ENCODE results near the gene MAN2B1. TPM values are rescaled to one million over a fixed set of nuclear protein-coding genes. Genes with fewer than 3 reads are reported as not detected.
"Not testable (repeated sequence)": the region's sequence is repeated elsewhere in the genome, so short reads cannot be mapped to it uniquely, and the experiment has no call there.

Gene MAN2B1
- 99.6 TPM for polyA plus RNA-seq

- peaks cover 16 to 25% (median 19%) of the 10 kb centered on the region in 3 donors for H3K4me1 Mint-ChIP-seq
- peak within 1 kb of the TSS; percentile 95 to 99 (median 98) for H3K27ac Mint-ChIP-seq
- H3K9me3 Mint-ChIP-seq, result no peaks in the 10 kb centered on the region
- peak within 1 kb of the TSS; percentile 95 to 98 (median 96) for H3K4me3 Mint-ChIP-seq
- H3K36me3 Mint-ChIP-seq, result no peaks in the 10 kb centered on the region
- H3K27me3 Mint-ChIP-seq, result no peaks in the 10 kb centered on the region
Observed at GRCh38 chr19:12666265-12667048, at the start of gene MAN2B1, which contains the start of gene WDR83. Gene MAN2B1 (minus strand): TSS chr19:12666742. CDS start chr19:12666701, 41 bp downstream. Gene WDR83 (plus strand): TSS chr19:12666807. CDS start chr19:12669791, 2,984 bp downstream.

GRCh38 chr19:12715929-12716328 is 49.4 kb upstream of the MAN2B1 start:
- peak overlapping the region in 1 of 3 donors; percentile 42 for H3K27ac Mint-ChIP-seq
- no peaks in the 10 kb centered on the region for H3K9me3 Mint-ChIP-seq
- H3K27me3 Mint-ChIP-seq, result no peaks in the 10 kb centered on the region
- H3K4me1 Mint-ChIP-seq, result peaks cover 4 to 9% (median 5%) of the 10 kb centered on the region in 3 donors
- H3K4me3 Mint-ChIP-seq, result no peak overlapping the region
- no peaks in the 10 kb centered on the region for H3K36me3 Mint-ChIP-seq

- Mint-ChIP-seq H3K4me1 (peaks cover 0 to 4% (median 4%) of the 10 kb centered on the region in 3 donors), H3K36me3 (no peaks in the 10 kb centered on the region), H3K27me3 (no peaks in the 10 kb centered on the region), H3K4me3 (no peak overlapping the region), H3K9me3 (no peaks in the 10 kb centered on the region), H3K27ac (no peak overlapping the region)
Observed at GRCh38 chr19:12715102-12715501, 48.6 kb upstream of the MAN2B1 start.

GRCh38 chr19:12713304-12713703 is 46.8 kb upstream of the MAN2B1 start:
- not testable (repeated sequence) for H3K4me1 Mint-ChIP-seq, H3K9me3 Mint-ChIP-seq, H3K4me3 Mint-ChIP-seq, H3K36me3 Mint-ChIP-seq, H3K27ac Mint-ChIP-seq, H3K27me3 Mint-ChIP-seq

- not testable (repeated sequence) for H3K4me1 Mint-ChIP-seq, H3K4me3 Mint-ChIP-seq, H3K9me3 Mint-ChIP-seq, H3K27ac Mint-ChIP-seq, H3K36me3 Mint-ChIP-seq, H3K27me3 Mint-ChIP-seq
Observed at GRCh38 chr19:12712077-12712476, 45.5 kb upstream of the MAN2B1 start.

- Mint-ChIP-seq H3K27me3 (no peaks in the 10 kb centered on the region), H3K4me3 (no peak overlapping the region), H3K36me3 (no peaks in the 10 kb centered on the region), H3K27ac (no peak overlapping the region), H3K9me3 (no peaks in the 10 kb centered on the region), H3K4me1 (no peaks in the 10 kb centered on the region)
Observed at GRCh38 chr19:12711187-12711586, 44.6 kb upstream of the MAN2B1 start.

GRCh38 chr19:12708641-12709040 is 42.1 kb upstream of the MAN2B1 start:
- Mint-ChIP-seq H3K36me3 (no peaks in the 10 kb centered on the region), H3K27ac (no peak overlapping the region), H3K9me3 (no peaks in the 10 kb centered on the region), H3K4me1 (no peaks in the 10 kb centered on the region), H3K27me3 (no peaks in the 10 kb centered on the region), H3K4me3 (peak overlapping the region in 1 of 4 donors; percentile 21)

- Mint-ChIP-seq H3K27me3 (no peaks in the 10 kb centered on the region), H3K36me3 (peaks cover 2% of the 10 kb centered on the region), H3K4me3 (no peak overlapping the region), H3K4me1 (no peaks in the 10 kb centered on the region), H3K9me3 (no peaks in the 10 kb centered on the region), H3K27ac (no peak overlapping the region)
Observed at GRCh38 chr19:12706332-12706718, 39.8 kb upstream of the MAN2B1 start.

GRCh38 chr19:12705654-12706331 is 39.3 kb upstream of the MAN2B1 start:
- Mint-ChIP-seq H3K27me3 (no peaks in the 10 kb centered on the region), H3K4me3 (no peak overlapping the region), H3K36me3 (peaks cover 2% of the 10 kb centered on the region), H3K9me3 (no peaks in the 10 kb centered on the region), H3K4me1 (no peaks in the 10 kb centered on the region), H3K27ac (no peak overlapping the region)

- Mint-ChIP-seq H3K4me3 (no peak overlapping the region), H3K4me1 (no peaks in the 10 kb centered on the region), H3K27me3 (no peaks in the 10 kb centered on the region), H3K9me3 (no peaks in the 10 kb centered on the region), H3K27ac (no peak overlapping the region), H3K36me3 (peaks cover 2% of the 10 kb centered on the region)
Observed at GRCh38 chr19:12705169-12705568, 38.6 kb upstream of the MAN2B1 start.

- H3K9me3 Mint-ChIP-seq, result no peaks in the 10 kb centered on the region
- H3K4me1 Mint-ChIP-seq, result peaks cover 0 to 2% (median 0%) of the 10 kb centered on the region in 3 donors
- peak overlapping the region in 1 of 4 donors; percentile 11 for H3K4me3 Mint-ChIP-seq
- peak overlapping the region in 2 of 3 donors; percentile 43 to 48 for H3K27ac Mint-ChIP-seq
- H3K36me3 Mint-ChIP-seq, result peaks cover 3% of the 10 kb centered on the region
- no peaks in the 10 kb centered on the region for H3K27me3 Mint-ChIP-seq
Observed at GRCh38 chr19:12703046-12703445, 36.5 kb upstream of the MAN2B1 start.

GRCh38 chr19:12701596-12702282 is 35.2 kb upstream of the MAN2B1 start:
- H3K27me3 Mint-ChIP-seq, result no peaks in the 10 kb centered on the region
- peaks cover 0 to 4% (median 1%) of the 10 kb centered on the region in 3 donors for H3K4me1 Mint-ChIP-seq
- no peak overlapping the region for H3K27ac Mint-ChIP-seq
- peaks cover 3% of the 10 kb centered on the region for H3K36me3 Mint-ChIP-seq
- no peak overlapping the region for H3K4me3 Mint-ChIP-seq
- H3K9me3 Mint-ChIP-seq, result no peaks in the 10 kb centered on the region

GRCh38 chr19:12698138-12698537 is 31.6 kb upstream of the MAN2B1 start:
- H3K9me3 Mint-ChIP-seq, result no peaks in the 10 kb centered on the region
- H3K27me3 Mint-ChIP-seq, result no peaks in the 10 kb centered on the region
- peak overlapping the region; percentile 70 to 85 (median 76) for H3K4me3 Mint-ChIP-seq
- peaks cover 2% of the 10 kb centered on the region for H3K36me3 Mint-ChIP-seq
- H3K4me1 Mint-ChIP-seq, result peaks cover 0 to 8% (median 7%) of the 10 kb centered on the region in 3 donors
- H3K27ac Mint-ChIP-seq, result peak overlapping the region; percentile 16 to 49 (median 40)

- H3K4me1 Mint-ChIP-seq, H3K9me3 Mint-ChIP-seq, H3K27me3 Mint-ChIP-seq, H3K36me3 Mint-ChIP-seq: not testable (repeated sequence)
- Mint-ChIP-seq H3K4me3 (peak overlapping the region in 3 of 4 donors; percentile 37 to 68 (median 63)), H3K27ac (peak overlapping the region in 1 of 3 donors; percentile 59)
Observed at GRCh38 chr19:12697425-12697824, 30.9 kb upstream of the MAN2B1 start.
